B cell (primary cell): ENCODE results near the gene HNRNPAB. TPM values are rescaled to one million over a fixed set of nuclear protein-coding genes. Genes with fewer than 3 reads are reported as not detected.

Experiments used
- ATAC-seq: fragments of 200-7000 bp; cut with Tn5 transposase; one replicate; pipeline ENCODE4 v1.10.0; 2021; ENCODE audit warnings: low read depth, mild to moderate bottlenecking, moderate number of reproducible peaks, moderate library complexity
- CTCF ChIA-PET: fragments of 350-600 bp; sonication (Branson Sonifier 250); formaldehyde crosslinking; loops from one replicate; lab custom pipeline; 2021; ENCODE audit warnings: antibody characterized with exemption, inconsistent platforms; lab: Charles Lee
- POLR2A ChIA-PET: fragments of 350-600 bp; sonication (Branson Sonifier 250); formaldehyde crosslinking; loops from one replicate; lab custom pipeline; 2021; ENCODE audit warnings: antibody characterized with exemption; lab: Charles Lee
- DNase-seq: peaks from one replicate; pipeline ENCODE4 v3.0.0; 2013
- H2AFZ ChIP-seq: 2 replicates; pipeline ENCODE4 v1.6.1; 2012; ENCODE audit warnings: mild to moderate bottlenecking, low read depth, low read length; ENCODE audit not compliant: insufficient read depth, poor library complexity, severe bottlenecking
- H3K27ac ChIP-seq, 2 donors: 1 replicate in 1 of 2; 2 replicates in 1 of 2; pipeline ENCODE4 v1.5.1; 2012 to 2013; ENCODE audit warnings: low read length in 2 of 2, mild to moderate bottlenecking in 2 of 2, moderate library complexity in 1 of 2
- H3K27me3 ChIP-seq, 4 experiments: fragments of 200-600 bp in 1 of 4; sonication (generic) in 1 of 4; replicated peaks in 1 of 4; 1 replicate in 2 of 4; 2 replicates in 2 of 4; pipeline versions ENCODE4 v1.6.1 to v1.7.0; 2013 to 2016; ENCODE audit warnings: low read length in 3 of 4, mild to moderate bottlenecking in 2 of 4, mixed read lengths in 1 of 4, moderate library complexity in 1 of 4; ENCODE audit not compliant: insufficient read depth in 4 of 4, control insufficient read depth in 3 of 4; ENCODE audit errors: control extremely low read depth in 1 of 4
- H3K36me3 ChIP-seq, 2 experiments: replicated peaks in 1 of 2; 1 replicate in 1 of 2; 2 replicates in 1 of 2; pipeline versions ENCODE4 v1.6.1 to v1.7.1; 2013; ENCODE audit warnings: low read length in 1 of 2; ENCODE audit not compliant: insufficient read depth in 2 of 2, control insufficient read depth in 1 of 2; ENCODE audit errors: control extremely low read depth in 1 of 2, extremely low read depth in 1 of 2
- H3K4me1 ChIP-seq, 2 donors: fragments of 200-600 bp in 1 of 2; sonication (generic) in 1 of 2; 1 replicate in 1 of 2; 2 replicates in 1 of 2; pipeline versions ENCODE4 v1.5.1 to v1.6.1; 2013 to 2017; ENCODE audit warnings: low read length in 2 of 2; ENCODE audit not compliant: control insufficient read depth in 2 of 2, insufficient read depth in 2 of 2
- H3K4me2 ChIP-seq: replicated peaks from 2 replicates; pipeline ENCODE3; 2012; ENCODE audit warnings: mild to moderate bottlenecking, low read depth, low read length; ENCODE audit not compliant: poor library complexity, severe bottlenecking
- H3K4me3 ChIP-seq, 5 experiments: fragments of 200-600 bp in 1 of 5; sonication (generic) in 1 of 5; 1 replicate in 3 of 5; 2 replicates in 2 of 5; pipeline versions ENCODE4 v1.5.1 to v1.7.0; 2011 to 2016; ENCODE audit warnings: low read length in 4 of 5, mild to moderate bottlenecking in 4 of 5, low read depth in 2 of 5, control low read depth in 1 of 5, moderate library complexity in 1 of 5; ENCODE audit not compliant: insufficient read depth in 1 of 5; ENCODE audit errors: control extremely low read depth in 1 of 5, extremely low read depth in 1 of 5
- H3K79me2 ChIP-seq: fragments of 200-600 bp; sonication (generic); one replicate; pipeline ENCODE4 v1.6.0; 2016; ENCODE audit warnings: low read length; ENCODE audit not compliant: control insufficient read depth, insufficient read depth
- H3K9ac ChIP-seq: fragments of 200-600 bp; sonication (generic); 2 replicates; pipeline ENCODE4 v1.6.1; 2017; ENCODE audit warnings: mild to moderate bottlenecking, low read length, moderate library complexity
- H3K9me3 ChIP-seq, 3 donors: one replicate each; pipeline versions ENCODE4 v1.6.1 to v1.7.1; 2013; ENCODE audit warnings: low read length in 2 of 3; ENCODE audit not compliant: control insufficient read depth in 2 of 3, insufficient read depth in 1 of 3; ENCODE audit errors: control extremely low read depth in 1 of 3
- H4K20me1 ChIP-seq: 2 replicates; pipeline ENCODE4 v1.6.0; 2012; ENCODE audit warnings: mild to moderate bottlenecking, low read length; ENCODE audit not compliant: insufficient read depth, control insufficient read depth, poor library complexity, severe bottlenecking
- H3K27ac Mint-ChIP-seq: one replicate; pipeline ENCODE4 v1.8.0; 2021; ENCODE audit warnings: mixed read lengths
- H3K27me3 Mint-ChIP-seq: one replicate; pipeline ENCODE4 v1.8.0; 2021; ENCODE audit warnings: mixed read lengths
- H3K4me1 Mint-ChIP-seq: one replicate; pipeline ENCODE4 v1.8.0; 2021; ENCODE audit warnings: mixed read lengths
- H3K4me3 Mint-ChIP-seq: one replicate; pipeline ENCODE4 v1.8.0; 2021; ENCODE audit warnings: mixed read lengths
- H3K9me3 Mint-ChIP-seq: one replicate; pipeline ENCODE4 v1.8.0; 2022; ENCODE audit warnings: mixed read lengths; ENCODE audit not compliant: insufficient read depth
- CTCF ChIP-seq: fragments of 200-600 bp; IDR thresholded peaks from one replicate; pipeline ENCODE4 v1.8.0; 2022; ENCODE audit warnings: antibody characterized with exemption, mild to moderate bottlenecking
- EZH2 ChIP-seq: IDR thresholded peaks from 2 replicates; pipeline ENCODE4 v1.6.1; 2012; ENCODE audit warnings: borderline replicate concordance, low read depth, mild to moderate bottlenecking, moderate library complexity, low read length; ENCODE audit not compliant: insufficient read depth, poor library complexity, severe bottlenecking
- WGBS: methylation state at CpG from one replicate; pipeline ENCODE4 v1.1.5; 2013; ENCODE audit warnings: missing lambda C conversion rate; ENCODE audit not compliant: insufficient coverage; 5-methylcytosine and 5-hydroxymethylcytosine counted together
- intact Hi-C: fragments of 100-400 bp; cut with micrococcal nuclease; formaldehyde crosslinking; loops from one replicate; pipeline ENCODE4 v1.10.0; 2022
- polyA plus RNA-seq: library from polyadenylated mRNA; depleted of rRNA; stranded (reverse); fragments of >200 nt; gene quantifications from 2 replicates; pipeline ENCODE4 v1.2.3, GENCODE V29; 2012
- total RNA-seq, 2 donors: library from RNA; stranded (reverse); fragments of 120-200 nt in 1 of 2; gene quantifications; 1 replicate in 1 of 2; 2 replicates in 1 of 2; pipeline versions ENCODE4 v1.2.3 to v1.2.4, GENCODE V29; 2013 to 2022

HNRNPAB gene
- total and polyA plus RNA-seq, 2 donors (not counting 1 experiment from before 2014, with no cell fraction given) = 25.1 to 75.1 TPM

GRCh38 chr5:178163772-178164735, 40.3 kb upstream of the HNRNPAB start:
- Histone ChIP-seq H3K27ac (no peak overlapping the region), H3K27me3 (no peaks in the 10 kb centered on the region), H3K4me2 (peak overlapping the region; percentile 71), H3K36me3 (no peaks in the 10 kb centered on the region), H4K20me1 (no peaks in the 10 kb centered on the region), H2AFZ (peak overlapping the region; percentile 76), H3K4me3 (peak overlapping the region in 1 of 5 experiments; percentile 14), H3K9me3 (no peaks in the 10 kb centered on the region), H3K79me2 (no peaks in the 10 kb centered on the region), H3K4me1 (peaks cover 5 to 9% of the 10 kb centered on the region in 2 donors), H3K9ac (no peak overlapping the region)
- POLR2A ChIA-PET = interaction anchor here (0.7 kb wide), 1 partner anchor 49 kb away, joined by 5 read pairs; no protein-coding TSS in a partner anchor
- peaks cover 16% of the 10 kb centered on the region for H3K4me1 Mint-ChIP-seq
- no peaks in the 10 kb centered on the region for H3K9me3 Mint-ChIP-seq
- 13% methylated on average over 27 of the region's 33 CpGs for WGBS
- H3K27ac Mint-ChIP-seq = peak overlapping the region; percentile 4
- peak overlapping the region; percentile 17 for H3K4me3 Mint-ChIP-seq
- DNase-seq (peak; percentile 94), ATAC-seq (peak; percentile 100)
- TF ChIP-seq EZH2 (no peak), CTCF (peak; percentile 94)
- H3K27me3 Mint-ChIP-seq = peaks cover 11% of the 10 kb centered on the region
- intact Hi-C loops = loop anchor here (1.0 kb wide), 3 partner anchors 18 to 557 kb away; no protein-coding TSS in a partner anchor
- CTCF ChIA-PET = interaction anchor here (0.7 to 22.8 kb wide), 4 partner anchors 9 to 619 kb away, joined by 3 to 540 read pairs (median 3); no protein-coding TSS in a partner anchor

GRCh38 chr5:178165581-178165980, 38.8 kb upstream of the HNRNPAB start:
- Mint-ChIP-seq H3K4me1 (peaks cover 16% of the 10 kb centered on the region), H3K27me3 (peaks cover 11% of the 10 kb centered on the region), H3K4me3 (no peak overlapping the region), H3K9me3 (no peaks in the 10 kb centered on the region), H3K27ac (no peak overlapping the region)
- CTCF ChIA-PET = interaction anchor here (1.2 to 1.9 kb wide), 3 partner anchors 19 to 90 kb away, joined by 5 to 19 read pairs (median 7); no protein-coding TSS in a partner anchor
- Histone ChIP-seq H3K4me1 (peaks cover 5 to 9% of the 10 kb centered on the region in 2 donors), H3K9ac (no peak overlapping the region), H3K9me3 (no peaks in the 10 kb centered on the region), H3K27me3 (no peaks in the 10 kb centered on the region), H4K20me1 (no peaks in the 10 kb centered on the region), H3K4me3 (no peak overlapping the region), H3K36me3 (no peaks in the 10 kb centered on the region), H2AFZ (no peak overlapping the region), H3K27ac (no peak overlapping the region), H3K79me2 (no peaks in the 10 kb centered on the region), H3K4me2 (no peak overlapping the region)
- intact Hi-C loops = no loop called here
- TF ChIP-seq EZH2 = no peak
- TF ChIP-seq CTCF = no peak
- 80% methylated on average over 36 of the region's 38 CpGs for WGBS
- no peak for ATAC-seq
- no peak for DNase-seq
- POLR2A ChIA-PET = no interaction called here
